HG02642 (cell line): Measurements from ENCODE around the gene LRRC23.

Source experiments
- ATAC-seq: cut with Tn5 transposase; IDR thresholded peaks from one replicate; pipeline ENCODE4 v1.9.1; 2021; ENCODE audit warnings: mild to moderate bottlenecking; ENCODE audit not compliant: unreplicated experiment, poor library complexity

The LRRC23 gene

GRCh38 chr12:6941782-6942181 is 37.2 kb downstream of the LRRC23 start:
- no peak for ATAC-seq

GRCh38 chr12:6942331-6942665 is 37.7 kb downstream of the LRRC23 start:
- no peak for ATAC-seq

GRCh38 chr12:6943389-6943721 is 38.7 kb downstream of the LRRC23 start:
- ATAC-seq, result peak; percentile 24

- peak; percentile 35 for ATAC-seq
Measured at GRCh38 chr12:6943722-6944380, 39.2 kb downstream of the LRRC23 start, which contains the start of the genes C12orf57 and RNU7-1. Gene C12orf57, plus strand, starts transcription at chr12:6944022. Its CDS starts 100 bp downstream, at chr12:6944122. Gene RNU7-1, plus strand, starts transcription at chr12:6943816.

- ATAC-seq, result peak; percentile 53
Measured at GRCh38 chr12:6944381-6945186, 40.0 kb downstream of the LRRC23 start.

GRCh38 chr12:6945613-6946012 is 41.0 kb downstream of the LRRC23 start:
- ATAC-seq, result no peak

GRCh38 chr12:6946033-6946919 is 41.7 kb downstream of the LRRC23 start:
- ATAC-seq, result peak; percentile 28

GRCh38 chr12:6946920-6947374 is 42.3 kb downstream of the LRRC23 start:
- no peak for ATAC-seq

- no peak for ATAC-seq
Measured at GRCh38 chr12:6947615-6948014, 43.0 kb downstream of the LRRC23 start.

GRCh38 chr12:6948873-6949594 is 44.4 kb downstream of the LRRC23 start:
- no peak for ATAC-seq

- no peak for ATAC-seq
Measured at GRCh38 chr12:6950401-6950801, 45.8 kb downstream of the LRRC23 start.

GRCh38 chr12:6950811-6951540 is 46.4 kb downstream of the LRRC23 start, which contains the start of gene PTPN6:
Gene PTPN6, plus strand, starts transcription at chr12:6951356. Its CDS starts 157 bp downstream, at chr12:6951513.
- ATAC-seq, result no peak

- no peak for ATAC-seq
Measured at GRCh38 chr12:6951551-6952120, 47.0 kb downstream of the LRRC23 start.

- no peak for ATAC-seq
Measured at GRCh38 chr12:6952121-6952862, 47.7 kb downstream of the LRRC23 start.

GRCh38 chr12:6952863-6953441 is 48.3 kb downstream of the LRRC23 start:
- no peak for ATAC-seq

- ATAC-seq, result peak; percentile 57
Measured at GRCh38 chr12:6953442-6954315, 49.1 kb downstream of the LRRC23 start.
